Measurements from ENCODE around the gene TCP11L2. TPM values are rescaled to one million over a fixed set of nuclear protein-coding genes. Genes with fewer than 3 reads are reported as not detected.

Gene TCP11L2
- total and polyA plus RNA-seq, 9 of the 15 experiments (the other 6 are each of a cell fraction or from before 2014, with no cell fraction given) = 0.39 to 4.5 (median 1.3) TPM

DNA sequence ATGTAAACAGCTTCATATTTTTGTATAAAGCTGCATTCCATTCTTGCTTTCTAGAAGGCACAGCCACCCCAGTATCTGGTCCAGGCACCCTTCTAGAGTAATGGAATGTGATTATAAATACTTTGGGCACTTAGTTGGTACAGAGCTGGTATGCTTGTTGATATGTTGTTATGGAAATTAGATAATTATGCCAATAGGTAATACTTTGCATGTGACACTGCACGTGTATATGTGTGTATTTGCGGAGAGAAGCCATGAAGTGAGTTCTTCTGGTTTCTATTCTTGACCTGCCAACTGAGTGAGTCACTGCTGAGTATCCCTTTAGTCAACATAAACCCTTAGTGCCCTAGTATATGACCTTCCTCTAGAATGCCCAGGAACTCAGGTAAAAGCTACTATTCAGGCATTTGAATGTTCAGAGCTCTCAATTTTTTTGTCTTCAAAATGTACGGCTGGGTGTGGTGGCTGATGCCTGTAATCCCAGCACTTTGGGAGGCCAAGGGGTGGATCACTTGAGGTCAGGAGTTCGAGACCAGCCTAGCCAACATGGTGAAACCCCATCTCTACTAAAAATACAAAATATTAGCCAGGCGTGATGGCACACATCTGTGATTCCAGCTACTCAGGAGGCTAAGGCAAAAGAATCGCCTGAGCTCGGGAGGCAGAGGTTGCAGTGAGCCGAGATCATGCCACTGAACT, 6.2 kb upstream of the TCP11L2 start:
- FAIRE-seq (no peak), ATAC-seq (no peak), DNase-seq (ENCODE audit: extremely low read depth in 1 of 4, low spot score in 3 of 4) (no peak)
- in situ Hi-C loops (cut with MboI) = no loop called here
- Histone ChIP-seq H3K27me3 (ENCODE audit: control insufficient read depth in 2 of 2, insufficient read depth in 2 of 2, low read length in 2 of 2) (no peaks in the 10 kb centered on the region; a peak in 1 of 5 replicates), H3K9ac (ENCODE audit: insufficient read depth in 1 of 2, low read depth in 2 of 2, low read length in 2 of 2) (no peak overlapping the region), H2AFZ (ENCODE audit: low read depth, low read length) (no peak overlapping the region), H3K4me3 (no peak overlapping the region), H3K79me2 (ENCODE audit: control insufficient read depth, insufficient read depth, low read length) (no peaks in the 10 kb centered on the region), H3K9me1 (ENCODE audit: control insufficient read depth, insufficient read depth, low read length) (no peaks in the 10 kb centered on the region), H3K9me3 (replicated peaks; ENCODE audit: control insufficient read depth, insufficient read depth, low read depth, low read length) (no peaks in the 10 kb centered on the region), H3K27ac (ENCODE audit: extremely low read depth, low read depth, low read length) (no peak overlapping the region), H4K20me1 (replicated peaks; ENCODE audit: control insufficient read depth, insufficient read depth, low read length) (no peaks in the 10 kb centered on the region), H3K4me1 (replicated peaks in 1 of 2; ENCODE audit: control insufficient read depth in 2 of 2, insufficient read depth in 2 of 2, low read length in 2 of 2) (peaks cover 0 to 24% of the 10 kb centered on the region in 2 experiments; a peak in 2 of 5 replicates), H3K4me2 (ENCODE audit: insufficient read depth, low read length) (no peak overlapping the region), H3K36me3 (ENCODE audit: control insufficient read depth, insufficient read depth, low read length) (no peaks in the 10 kb centered on the region)
- 48% methylated on average over 8 of the region's 8 CpGs for WGBS (ENCODE audit: insufficient coverage, low coverage, missing lambda C conversion rate)
- TF ChIP-seq FOSL1 (tag; conservative IDR thresholded peaks at IDR 0.05) (peak; percentile 54), FOXK2 (conservative IDR thresholded peaks at IDR 0.05 in 1 of 2, IDR thresholded peaks at IDR 0.05 in 1 of 2; ENCODE audit: low read depth in 2 of 2) (no peak), ZNF785 (CRISPR knock-in tag; IDR thresholded peaks at IDR 0.05) (no peak)
- ChIA-PET POLR2A (interaction anchor here (0.5 kb wide), 1 partner anchor 38 kb away, joined by 3 read pairs; no protein-coding TSS in a partner anchor), CTCF (ENCODE audit: low intra/inter-chr PET ratio) (no interaction called here)
- BruUV-seq (replicated peaks) = no TSS peak
- intact Hi-C loops (cut with micrococcal nuclease) = no loop called here

DNA sequence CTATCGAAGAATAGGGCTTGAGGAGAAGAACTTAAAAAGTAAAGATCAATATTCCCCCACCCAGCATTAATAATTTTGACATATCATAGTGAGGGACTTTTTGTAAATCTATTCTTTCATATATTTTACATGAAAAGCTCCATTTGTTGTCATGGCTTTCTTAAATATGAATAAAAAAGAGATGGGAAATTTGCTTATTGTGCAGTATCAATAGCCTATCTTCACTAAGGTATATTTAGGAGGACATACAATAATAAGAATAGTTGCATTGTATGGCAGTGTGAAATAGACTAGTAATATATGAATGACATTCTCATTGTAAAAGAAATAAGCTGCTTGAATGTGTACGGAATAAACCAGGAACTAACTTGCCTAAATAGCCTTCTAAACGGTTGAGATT, 5.5 kb upstream of the TCP11L2 start:
- Histone ChIP-seq H3K79me2 (ENCODE audit: control insufficient read depth, insufficient read depth, low read length) (no peaks in the 10 kb centered on the region), H4K20me1 (replicated peaks; ENCODE audit: control insufficient read depth, insufficient read depth, low read length) (no peaks in the 10 kb centered on the region), H3K27ac (ENCODE audit: extremely low read depth, low read depth, low read length) (no peak overlapping the region), H3K4me3 (no peak overlapping the region), H3K9ac (ENCODE audit: insufficient read depth in 1 of 2, low read depth in 2 of 2, low read length in 2 of 2) (no peak overlapping the region), H3K9me1 (ENCODE audit: control insufficient read depth, insufficient read depth, low read length) (no peaks in the 10 kb centered on the region), H3K4me2 (ENCODE audit: insufficient read depth, low read length) (no peak overlapping the region), H3K9me3 (replicated peaks; ENCODE audit: control insufficient read depth, insufficient read depth, low read depth, low read length) (no peaks in the 10 kb centered on the region), H2AFZ (ENCODE audit: low read depth, low read length) (no peak overlapping the region), H3K36me3 (ENCODE audit: control insufficient read depth, insufficient read depth, low read length) (no peaks in the 10 kb centered on the region), H3K4me1 (replicated peaks in 1 of 2; ENCODE audit: control insufficient read depth in 2 of 2, insufficient read depth in 2 of 2, low read length in 2 of 2) (peaks cover 6 to 29% of the 10 kb centered on the region in 2 experiments; a peak in 4 of 5 replicates), H3K27me3 (ENCODE audit: control insufficient read depth in 2 of 2, insufficient read depth in 2 of 2, low read length in 2 of 2) (no peaks in the 10 kb centered on the region)
- BruUV-seq (replicated peaks) = no TSS peak
- POLR2A ChIA-PET = interaction anchor here (1.3 kb wide), 1 partner anchor 12 kb away, joined by 3 read pairs; no protein-coding TSS in a partner anchor
- CTCF ChIA-PET (ENCODE audit: low intra/inter-chr PET ratio) = no interaction called here
- FAIRE-seq (no peak), ATAC-seq (no peak), DNase-seq (ENCODE audit: extremely low read depth in 1 of 4, low spot score in 3 of 4) (no peak)
- intact Hi-C loops (cut with micrococcal nuclease) (no loop called here), in situ Hi-C loops (cut with MboI) (no loop called here)
- WGBS (ENCODE audit: insufficient coverage, low coverage, missing lambda C conversion rate) = 28% methylated on average over 3 of the region's 3 CpGs
- no peak for TF ChIP-seq FOSL1 (tag; conservative IDR thresholded peaks at IDR 0.05)
- peak; percentile 61 for TF ChIP-seq C11orf30 (IDR thresholded peaks at IDR 0.05; ENCODE audit: low read depth)
- peak; percentile 70 for TF ChIP-seq ZNF316 (IDR thresholded peaks at IDR 0.05)
- TF ChIP-seq GATAD2A (IDR thresholded peaks at IDR 0.05) = no peak
- TF ChIP-seq PTBP1 (IDR thresholded peaks at IDR 0.05; ENCODE audit: low read depth, low read length) = no peak
- no peak for TF ChIP-seq NUFIP1 (IDR thresholded peaks at IDR 0.05; ENCODE audit: partially characterized antibody)
- no peak for TF ChIP-seq NONO (IDR thresholded peaks at IDR 0.05; ENCODE audit: low read depth in 2 of 2, low read length in 1 of 2)
- TF ChIP-seq, protein P1, sequence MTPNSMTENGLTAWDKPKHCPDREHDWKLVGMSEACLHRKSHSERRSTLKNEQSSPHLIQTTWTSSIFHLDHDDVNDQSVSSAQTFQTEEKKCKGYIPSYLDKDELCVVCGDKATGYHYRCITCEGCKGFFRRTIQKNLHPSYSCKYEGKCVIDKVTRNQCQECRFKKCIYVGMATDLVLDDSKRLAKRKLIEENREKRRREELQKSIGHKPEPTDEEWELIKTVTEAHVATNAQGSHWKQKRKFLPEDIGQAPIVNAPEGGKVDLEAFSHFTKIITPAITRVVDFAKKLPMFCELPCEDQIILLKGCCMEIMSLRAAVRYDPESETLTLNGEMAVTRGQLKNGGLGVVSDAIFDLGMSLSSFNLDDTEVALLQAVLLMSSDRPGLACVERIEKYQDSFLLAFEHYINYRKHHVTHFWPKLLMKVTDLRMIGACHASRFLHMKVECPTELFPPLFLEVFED (CRISPR knock-in tag; conservative IDR thresholded peaks at IDR 0.05) = no peak
- TF ChIP-seq, protein P2, sequence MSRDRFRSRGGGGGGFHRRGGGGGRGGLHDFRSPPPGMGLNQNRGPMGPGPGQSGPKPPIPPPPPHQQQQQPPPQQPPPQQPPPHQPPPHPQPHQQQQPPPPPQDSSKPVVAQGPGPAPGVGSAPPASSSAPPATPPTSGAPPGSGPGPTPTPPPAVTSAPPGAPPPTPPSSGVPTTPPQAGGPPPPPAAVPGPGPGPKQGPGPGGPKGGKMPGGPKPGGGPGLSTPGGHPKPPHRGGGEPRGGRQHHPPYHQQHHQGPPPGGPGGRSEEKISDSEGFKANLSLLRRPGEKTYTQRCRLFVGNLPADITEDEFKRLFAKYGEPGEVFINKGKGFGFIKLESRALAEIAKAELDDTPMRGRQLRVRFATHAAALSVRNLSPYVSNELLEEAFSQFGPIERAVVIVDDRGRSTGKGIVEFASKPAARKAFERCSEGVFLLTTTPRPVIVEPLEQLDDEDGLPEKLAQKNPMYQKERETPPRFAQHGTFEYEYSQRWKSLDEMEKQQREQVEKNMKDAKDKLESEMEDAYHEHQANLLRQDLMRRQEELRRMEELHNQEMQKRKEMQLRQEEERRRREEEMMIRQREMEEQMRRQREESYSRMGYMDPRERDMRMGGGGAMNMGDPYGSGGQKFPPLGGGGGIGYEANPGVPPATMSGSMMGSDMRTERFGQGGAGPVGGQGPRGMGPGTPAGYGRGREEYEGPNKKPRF (IDR thresholded peaks at IDR 0.05; ENCODE audit: low read depth, low read length) = no peak
